AG04450 (cell line): ENCODE results near the gene IPO4. TPM values are rescaled to one million over a fixed set of nuclear protein-coding genes. Genes with fewer than 3 reads are reported as not detected.

ENCODE experiments used
- CTCF ChIA-PET: fragments of 300-600, 350-600 bp; formaldehyde crosslinking; extraction: SDS; loops from one replicate; lab custom pipeline; 2022; ENCODE audit warnings: antibody characterized with exemption, inconsistent platforms; lab: Charles Lee
- POLR2A ChIA-PET: fragments of 350-600 bp; formaldehyde crosslinking; extraction: SDS; loops from one replicate; lab custom pipeline; 2021; ENCODE audit warnings: antibody characterized with exemption, inconsistent platforms; lab: Yijun Ruan, JAX
- DNase-seq: peaks from one replicate; pipeline ENCODE4 v3.0.0-alpha.2; 2011; ENCODE audit warnings: low read depth, low spot score
- H3K27ac ChIP-seq: one replicate; pipeline ENCODE4 v1.5.1; 2012; ENCODE audit warnings: low read depth, low read length, control low read depth
- H3K27me3 ChIP-seq: one replicate; pipeline ENCODE4 v1.6.0; 2012; ENCODE audit warnings: low read length; ENCODE audit not compliant: control insufficient read depth, insufficient read depth
- H3K4me3 ChIP-seq: 2 replicates; pipeline ENCODE4 v1.5.1; 2011; ENCODE audit warnings: mild to moderate bottlenecking, low read depth, low read length, control low read depth
- H3K9me3 ChIP-seq: 2 replicates; pipeline ENCODE4 v1.5.1; 2012; ENCODE audit warnings: low read length; ENCODE audit not compliant: control insufficient read depth, insufficient read depth
- polyA plus RNA-seq: library from polyadenylated mRNA; depleted of rRNA; stranded (reverse); fragments of >200 nt; gene quantifications from 2 replicates; pipeline ENCODE4 v1.2.3, GENCODE V29; 2011
- TF ChIP-seq, protein P1 (sequence below): IDR thresholded peaks from 2 replicates; pipeline ENCODE4 v1.5.1; 2011; ENCODE audit warnings: low read depth, low read length, control low read depth, inconsistent platforms

The IPO4 gene
- polyA plus RNA-seq, 1 experiment: 15.2 TPM

DNA sequence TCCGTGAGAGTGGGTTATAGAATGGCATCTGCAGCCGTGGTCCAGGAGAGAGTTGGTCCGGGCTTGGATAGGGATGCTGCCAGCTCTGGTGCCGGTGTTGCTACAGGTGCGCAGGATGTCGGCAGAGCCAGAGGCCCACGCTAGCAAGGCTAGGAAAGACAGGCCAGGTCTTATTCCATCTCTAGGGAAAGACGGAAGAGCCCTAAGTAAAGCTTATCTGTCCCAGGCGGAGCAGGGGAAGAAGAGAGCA, 53.1 kb downstream of the IPO4 start:
- TF ChIP-seq, protein P1, sequence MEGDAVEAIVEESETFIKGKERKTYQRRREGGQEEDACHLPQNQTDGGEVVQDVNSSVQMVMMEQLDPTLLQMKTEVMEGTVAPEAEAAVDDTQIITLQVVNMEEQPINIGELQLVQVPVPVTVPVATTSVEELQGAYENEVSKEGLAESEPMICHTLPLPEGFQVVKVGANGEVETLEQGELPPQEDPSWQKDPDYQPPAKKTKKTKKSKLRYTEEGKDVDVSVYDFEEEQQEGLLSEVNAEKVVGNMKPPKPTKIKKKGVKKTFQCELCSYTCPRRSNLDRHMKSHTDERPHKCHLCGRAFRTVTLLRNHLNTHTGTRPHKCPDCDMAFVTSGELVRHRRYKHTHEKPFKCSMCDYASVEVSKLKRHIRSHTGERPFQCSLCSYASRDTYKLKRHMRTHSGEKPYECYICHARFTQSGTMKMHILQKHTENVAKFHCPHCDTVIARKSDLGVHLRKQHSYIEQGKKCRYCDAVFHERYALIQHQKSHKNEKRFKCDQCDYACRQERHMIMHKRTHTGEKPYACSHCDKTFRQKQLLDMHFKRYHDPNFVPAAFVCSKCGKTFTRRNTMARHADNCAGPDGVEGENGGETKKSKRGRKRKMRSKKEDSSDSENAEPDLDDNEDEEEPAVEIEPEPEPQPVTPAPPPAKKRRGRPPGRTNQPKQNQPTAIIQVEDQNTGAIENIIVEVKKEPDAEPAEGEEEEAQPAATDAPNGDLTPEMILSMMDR: no peak
- Histone ChIP-seq H3K9me3 (no peaks in the 10 kb centered on the region), H3K4me3 (peak overlapping the region; percentile 80), H3K27me3 (no peaks in the 10 kb centered on the region), H3K27ac (no peak overlapping the region)
- CTCF ChIA-PET: interaction anchor here (0.6 to 2.4 kb wide), 4 partner anchors 20 to 124 kb away, joined by 3 to 11 read pairs (median 4); partner anchors contain the start of gene IRF9
- DNase-seq: no peak
- POLR2A ChIA-PET: interaction anchor here (0.5 to 1.7 kb wide), 4 partner anchors 21 to 78 kb away, joined by 3 to 12 read pairs (median 4); partner anchors contain the start of genes CHMP4A, DCAF11, IRF9 and NRL

DNA sequence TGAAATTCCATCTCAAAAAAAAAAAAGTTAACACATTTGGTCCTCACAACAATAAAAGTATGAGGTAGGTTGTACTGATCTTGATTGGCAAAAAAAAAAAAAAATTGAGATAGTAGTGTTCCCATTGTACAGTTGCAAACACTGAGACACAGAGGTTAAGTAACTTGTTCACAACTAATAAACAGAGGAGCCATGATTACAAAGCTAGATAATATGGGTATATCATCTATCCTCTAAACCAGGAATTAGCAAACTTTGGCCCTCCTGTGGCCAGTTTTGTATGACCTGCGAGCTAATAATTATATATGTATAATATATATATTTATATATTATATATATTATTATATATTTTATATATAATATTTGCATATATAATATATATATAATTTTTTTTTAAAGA, 54.9 kb downstream of the IPO4 start:
- TF ChIP-seq, protein P1: no peak
- H3K27ac ChIP-seq: no peak overlapping the region
- DNase-seq: no peak
- no peaks in the 10 kb centered on the region for H3K27me3 ChIP-seq
- no peaks in the 10 kb centered on the region for H3K9me3 ChIP-seq
- H3K4me3 ChIP-seq: no peak overlapping the region
- ChIA-PET CTCF (interaction anchor here (0.5 to 0.9 kb wide), 2 partner anchors 28 to 95 kb away, joined by 3 to 9 read pairs; partner anchors contain the start of gene IRF9), POLR2A (interaction anchor here (0.7 kb wide), 1 partner anchor 13 kb away, joined by 4 read pairs; the partner anchor contains the start of gene PSME2)

DNA sequence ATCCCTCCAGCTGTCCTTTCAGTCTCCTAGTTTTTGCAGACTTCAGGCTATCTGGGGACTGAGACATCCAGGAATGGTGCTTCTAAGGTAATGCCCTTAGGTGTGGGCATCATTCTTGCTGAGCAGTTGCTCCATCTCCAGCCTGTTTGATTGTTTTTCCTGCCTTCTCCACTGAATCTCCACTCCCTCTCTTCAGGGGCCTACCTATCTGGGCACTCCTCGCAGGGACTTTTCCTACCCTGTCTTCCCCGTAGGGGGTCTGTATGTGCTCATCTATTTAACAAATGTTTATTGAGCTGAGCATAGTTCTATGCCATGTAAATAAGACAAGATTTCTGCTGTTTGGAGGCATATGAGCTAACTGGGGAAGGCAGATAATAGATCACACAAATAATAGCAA, 55.6 kb downstream of the IPO4 start:
- ChIA-PET POLR2A (interaction anchor here (0.7 kb wide), 1 partner anchor 13 kb away, joined by 4 read pairs; the partner anchor contains the start of gene PSME2), CTCF (interaction anchor here (0.9 kb wide), 1 partner anchor 28 kb away, joined by 9 read pairs; the partner anchor contains the start of gene IRF9)
- Histone ChIP-seq H3K4me3 (no peak overlapping the region), H3K9me3 (no peaks in the 10 kb centered on the region), H3K27ac (no peak overlapping the region), H3K27me3 (no peaks in the 10 kb centered on the region)
- TF ChIP-seq, protein P1: no peak
- no peak for DNase-seq

DNA sequence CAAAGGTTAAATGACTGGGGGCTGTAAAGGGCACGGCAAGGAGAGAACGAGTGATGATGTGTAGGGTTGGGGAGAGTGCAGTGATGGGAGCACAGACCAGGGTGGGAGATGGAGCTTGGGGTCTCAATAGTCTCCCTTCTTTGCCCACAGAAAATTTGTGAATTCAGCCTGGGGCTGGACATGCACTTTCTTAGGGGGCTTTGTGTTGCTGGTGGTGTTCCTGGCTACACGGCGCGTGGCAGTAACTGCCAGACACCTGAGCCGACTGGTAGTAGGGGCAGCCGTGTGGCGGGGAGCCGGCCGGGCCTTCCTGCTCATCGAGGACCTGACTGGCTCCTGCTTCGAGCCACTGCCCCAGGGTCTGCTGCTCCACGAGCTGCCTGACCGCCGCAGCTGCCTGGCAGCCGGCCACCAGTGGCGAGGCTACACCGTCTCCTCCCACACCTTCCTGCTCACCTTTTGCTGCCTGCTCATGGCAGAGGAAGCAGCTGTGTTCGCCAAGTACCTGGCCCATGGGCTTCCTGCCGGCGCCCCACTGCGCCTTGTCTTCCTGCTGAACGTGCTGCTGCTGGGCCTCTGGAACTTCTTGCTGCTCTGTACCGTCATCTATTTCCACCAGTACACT, 56.4 kb downstream of the IPO4 start:
- TF ChIP-seq, protein P1: no peak
- no peaks in the 10 kb centered on the region for H3K27me3 ChIP-seq
- no peak for DNase-seq
- no peak overlapping the region for H3K27ac ChIP-seq
- ChIA-PET POLR2A (no interaction called here), CTCF (no interaction called here)
- H3K9me3 ChIP-seq: no peaks in the 10 kb centered on the region
- no peak overlapping the region for H3K4me3 ChIP-seq

DNA sequence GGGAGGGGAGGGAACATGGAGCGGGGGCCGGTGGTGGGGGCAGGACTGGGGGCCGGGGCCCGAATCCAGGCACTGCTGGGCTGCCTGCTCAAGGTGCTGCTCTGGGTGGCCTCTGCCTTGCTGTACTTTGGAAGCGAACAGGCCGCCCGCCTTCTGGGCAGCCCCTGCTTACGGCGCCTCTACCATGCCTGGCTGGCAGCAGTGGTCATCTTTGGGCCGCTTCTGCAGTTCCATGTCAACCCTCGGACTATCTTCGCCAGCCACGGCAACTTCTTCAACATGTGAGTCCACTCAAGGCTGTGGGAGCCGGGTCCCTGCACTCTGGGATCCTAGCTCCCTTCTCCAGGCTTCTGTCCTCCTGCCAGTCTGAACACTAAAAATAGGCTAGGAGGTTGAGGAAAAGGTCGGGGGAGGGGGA, 57.1 kb downstream of the IPO4 start:
- H3K27me3 ChIP-seq: no peaks in the 10 kb centered on the region
- no peak overlapping the region for H3K4me3 ChIP-seq
- DNase-seq: no peak
- ChIA-PET POLR2A (no interaction called here), CTCF (no interaction called here)
- H3K9me3 ChIP-seq: no peaks in the 10 kb centered on the region
- H3K27ac ChIP-seq: no peak overlapping the region
- TF ChIP-seq, protein P1: no peak
